Right forelimb (tissue), 1 donor: ENCODE results near the gene PRCD.
A peak's percentile ranks its signal among the peaks of the same experiment; 100 is the strongest.

ENCODE experiments used
- DNase-seq: peaks from one replicate; pipeline ENCODE4 v3.0.0-alpha.2; 2018

Gene PRCD

GRCh38 chr17:76575570-76575969 lies 35.7 kb downstream of the PRCD start:
- no peak for DNase-seq

GRCh38 chr17:76576189-76576588 lies 36.3 kb downstream of the PRCD start:
- no peak for DNase-seq

GRCh38 chr17:76577876-76578275 lies 38.0 kb downstream of the PRCD start:
- DNase-seq, result no peak

- no peak for DNase-seq
Observed at GRCh38 chr17:76578376-76578775, 38.5 kb downstream of the PRCD start.

- no peak for DNase-seq
Observed at GRCh38 chr17:76579281-76579680, 39.4 kb downstream of the PRCD start.

GRCh38 chr17:76581515-76581914 lies 41.7 kb downstream of the PRCD start:
- no peak for DNase-seq

GRCh38 chr17:76582660-76583059 lies 42.8 kb downstream of the PRCD start:
- no peak for DNase-seq

- DNase-seq, result no peak
Observed at GRCh38 chr17:76584427-76585032, 44.7 kb downstream of the PRCD start.

GRCh38 chr17:76585033-76585648 lies 45.3 kb downstream of the PRCD start:
- DNase-seq, result peak; percentile 52

GRCh38 chr17:76585649-76586593 lies 46.1 kb downstream of the PRCD start, which contains the start of gene ST6GALNAC2:
Gene ST6GALNAC2 (minus strand): TSS chr17:76585860. CDS start chr17:76585808, 52 bp downstream.
- peak; percentile 60 for DNase-seq

GRCh38 chr17:76586741-76587487 lies 47.1 kb downstream of the PRCD start:
- DNase-seq, result no peak

- DNase-seq, result no peak
Observed at GRCh38 chr17:76588182-76588581, 48.3 kb downstream of the PRCD start.

- no peak for DNase-seq
Observed at GRCh38 chr17:76593384-76593826, 53.6 kb downstream of the PRCD start.

- no peak for DNase-seq
Observed at GRCh38 chr17:76593959-76594358, 54.1 kb downstream of the PRCD start.

GRCh38 chr17:76594690-76595089 lies 54.8 kb downstream of the PRCD start:
- no peak for DNase-seq
